HG03064 (cell line): ENCODE results near the gene OR1A1.
"Not testable (repeated sequence)": the region's sequence is repeated elsewhere in the genome, so short reads cannot be mapped to it uniquely, and the experiment has no call there.

ENCODE experiments used
- ATAC-seq: cut with Tn5 transposase; IDR thresholded peaks from one replicate; pipeline ENCODE4 v1.9.1; 2021; ENCODE audit warnings: low read depth; ENCODE audit not compliant: unreplicated experiment

OR1A1 gene, protein sequence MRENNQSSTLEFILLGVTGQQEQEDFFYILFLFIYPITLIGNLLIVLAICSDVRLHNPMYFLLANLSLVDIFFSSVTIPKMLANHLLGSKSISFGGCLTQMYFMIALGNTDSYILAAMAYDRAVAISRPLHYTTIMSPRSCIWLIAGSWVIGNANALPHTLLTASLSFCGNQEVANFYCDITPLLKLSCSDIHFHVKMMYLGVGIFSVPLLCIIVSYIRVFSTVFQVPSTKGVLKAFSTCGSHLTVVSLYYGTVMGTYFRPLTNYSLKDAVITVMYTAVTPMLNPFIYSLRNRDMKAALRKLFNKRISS

DNA sequence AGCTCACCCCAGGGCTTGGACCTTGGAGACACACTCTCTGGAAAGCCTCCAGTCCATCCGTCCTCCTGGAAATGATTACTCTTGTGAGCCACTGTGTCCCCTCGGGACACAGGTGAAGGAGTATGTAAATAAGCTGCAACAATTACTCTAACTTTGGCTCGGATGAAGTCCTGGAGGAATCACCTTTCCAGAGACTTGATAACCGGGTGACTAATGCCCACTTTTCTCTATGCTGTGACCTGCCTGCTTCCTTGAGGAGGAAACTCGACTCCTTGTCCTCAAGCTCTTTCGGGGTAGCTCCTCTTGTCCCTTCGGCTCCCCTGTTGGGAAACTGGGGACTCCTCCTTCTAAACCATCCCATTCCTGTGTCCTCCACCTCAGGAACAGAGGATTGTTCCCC is at the start of gene OR1A1:
OR1A1 (plus strand) TSS at position 301 of the 400 bp plus-strand sequence. CDS start 7,954 bp downstream, outside the sequence.
- ATAC-seq, result no peak

DNA sequence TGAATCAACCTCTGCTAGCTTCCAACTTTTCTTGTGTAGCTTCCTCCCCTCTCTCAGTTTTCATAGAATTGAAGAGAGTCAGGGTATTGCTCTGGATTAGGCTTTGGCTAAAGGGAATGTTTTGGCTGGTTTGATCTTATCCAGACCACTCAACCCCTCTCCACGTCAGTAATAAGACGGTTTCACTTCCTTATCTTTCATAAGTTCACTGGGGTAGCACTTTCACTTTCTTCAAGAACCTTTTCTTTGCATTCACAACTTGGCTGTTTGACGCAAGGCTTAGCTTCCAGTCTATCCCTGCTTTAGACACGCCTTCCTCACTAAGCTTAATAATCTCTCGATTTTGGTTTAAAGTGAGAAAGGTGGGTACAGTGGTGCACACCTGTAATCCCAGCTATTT is 39.9 kb upstream of the OR1A1 start:
- ATAC-seq, result no peak

DNA sequence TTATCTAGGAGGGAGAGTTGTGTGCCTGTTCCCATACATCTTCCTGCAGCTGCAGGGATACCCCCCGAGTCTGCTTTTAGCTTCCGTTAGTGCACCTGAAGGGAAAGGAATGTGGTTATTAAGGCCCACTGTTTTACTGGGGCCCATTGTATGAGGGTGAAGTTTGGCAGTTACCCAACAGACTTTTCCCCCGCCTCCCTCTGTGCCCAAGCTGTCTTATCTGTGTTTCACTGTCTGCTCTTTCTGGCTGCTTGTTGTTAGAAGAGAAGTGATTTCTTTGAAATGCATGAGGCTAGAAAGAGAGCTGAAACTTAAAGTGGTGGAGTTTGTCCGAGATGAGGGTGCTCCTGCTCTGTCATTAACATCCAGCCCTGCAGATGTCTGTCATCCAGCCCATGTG is 17.5 kb upstream of the OR1A1 start:
- ATAC-seq, result no peak

DNA sequence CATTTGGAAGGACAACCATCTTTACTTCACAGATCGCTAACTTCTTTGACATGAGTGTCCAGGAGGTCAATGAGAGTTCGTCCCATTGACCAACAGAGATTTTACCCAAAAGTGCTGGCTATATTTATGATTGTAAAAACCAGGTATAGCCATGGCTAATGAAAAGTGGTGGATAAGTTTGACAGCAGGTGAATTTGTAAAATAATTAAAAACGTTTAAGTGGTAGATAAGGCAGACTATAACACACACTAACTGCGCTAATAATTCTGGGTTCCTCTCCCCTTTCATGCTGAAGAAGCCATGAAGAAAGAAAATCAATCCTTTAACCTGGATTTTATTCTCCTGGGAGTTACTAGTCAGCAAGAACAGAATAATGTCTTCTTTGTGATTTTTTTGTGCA is 10.2 kb upstream of the OR1A1 start, which contains the start of gene OR1A2:
OR1A2 (plus strand) TSS at position 301 of the 400 bp plus-strand sequence; CDS start at position 301, 0 bp downstream.
- ATAC-seq, result no peak

DNA sequence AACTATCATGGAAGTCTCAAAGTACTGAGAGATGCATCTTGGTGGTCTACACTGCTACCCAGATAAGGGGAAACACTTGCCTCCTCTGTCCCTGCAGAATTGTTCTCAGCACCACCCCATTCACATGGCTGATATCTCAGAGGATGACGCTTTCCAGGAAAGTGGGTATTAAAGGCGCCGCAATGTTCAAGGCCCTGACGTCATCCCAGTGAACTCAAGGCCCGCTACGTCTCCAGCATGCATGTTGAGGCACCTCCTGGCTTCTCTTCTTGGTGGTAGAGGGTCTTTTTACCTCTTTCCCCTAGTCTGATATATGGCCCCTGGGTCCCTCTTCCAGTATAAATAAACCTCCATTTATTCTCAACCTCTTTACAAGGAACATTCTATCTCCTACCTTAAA is 1.0 kb downstream of the OR1A1 start:
- ATAC-seq, result no peak

DNA sequence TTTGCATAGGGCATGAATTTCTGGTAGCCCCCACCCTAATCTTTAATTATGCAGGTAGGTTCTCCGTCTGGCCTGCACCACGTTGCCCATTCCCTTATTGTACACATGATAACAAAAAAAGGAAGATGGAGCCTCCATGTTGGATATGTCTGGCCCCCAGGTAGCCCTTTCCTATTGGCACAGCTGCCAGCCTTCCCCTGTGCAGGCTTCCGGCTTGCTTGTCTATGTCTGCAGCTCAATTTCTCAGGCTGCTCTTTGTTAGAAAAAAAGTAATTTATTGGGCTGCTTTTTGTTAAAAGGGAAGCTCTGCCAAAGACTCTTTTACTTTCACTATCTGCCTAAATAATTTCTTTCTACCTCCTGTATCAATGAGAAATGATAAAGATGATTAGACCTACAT is 5.5 kb downstream of the OR1A1 start:
- ATAC-seq, result no peak

DNA sequence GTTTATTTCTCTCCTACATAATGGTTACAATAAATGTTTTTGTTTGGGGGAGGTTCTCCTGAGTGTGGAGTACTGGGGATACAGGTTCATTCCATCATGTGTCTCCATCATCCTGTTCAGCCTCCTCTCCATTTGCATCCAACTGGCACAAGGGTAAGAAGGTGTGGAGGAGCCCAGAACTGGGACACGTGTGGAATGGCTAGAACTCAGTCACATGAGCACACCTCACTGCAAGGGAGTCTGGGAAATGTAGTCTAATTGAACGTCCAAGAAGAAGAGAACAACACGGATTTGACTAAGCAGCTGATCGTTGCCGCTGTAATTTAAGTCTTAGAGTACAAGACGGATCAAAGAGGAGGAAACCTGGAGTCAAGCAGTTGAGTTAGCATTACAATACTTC is 6.1 kb downstream of the OR1A1 start:
- ATAC-seq, result no peak

DNA sequence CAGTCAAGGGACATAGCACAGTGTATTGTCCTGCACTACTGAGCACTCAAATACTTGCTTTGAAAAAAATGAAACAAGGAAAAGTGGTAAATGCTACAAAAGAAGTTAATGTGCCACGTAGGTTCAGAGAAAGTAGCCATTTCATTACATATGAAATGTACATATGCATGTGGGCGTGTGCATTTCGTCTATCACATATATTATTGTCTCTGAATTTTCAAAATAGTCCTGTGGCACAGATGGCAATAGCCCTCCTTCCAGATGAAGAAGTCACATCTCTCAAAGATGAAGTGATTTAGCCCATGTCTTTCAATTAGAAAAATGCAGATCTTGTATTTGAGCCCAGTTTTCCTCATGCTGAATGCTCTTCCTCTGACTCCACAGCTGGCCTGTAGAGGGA is 12.5 kb downstream of the OR1A1 start:
- ATAC-seq, result not testable (repeated sequence)

DNA sequence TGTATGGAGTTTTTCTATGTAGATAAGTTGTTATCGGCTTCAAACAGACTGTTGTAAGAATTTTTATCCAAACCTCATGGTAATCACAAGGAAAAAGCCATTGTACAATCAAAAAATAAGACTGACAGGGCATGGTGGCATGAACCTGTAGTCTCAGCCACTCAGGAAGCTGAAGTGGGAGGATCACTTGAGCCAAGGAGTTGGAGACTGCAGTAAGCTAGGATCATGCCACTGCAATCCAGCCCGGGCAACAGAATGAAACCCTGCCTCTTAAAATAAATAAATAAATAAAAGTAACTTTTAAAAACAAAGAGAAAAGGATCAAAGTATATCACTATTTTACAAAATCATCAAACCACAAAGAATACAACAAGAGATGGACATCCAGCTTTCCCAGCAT is 14.4 kb downstream of the OR1A1 start:
- ATAC-seq, result no peak

DNA sequence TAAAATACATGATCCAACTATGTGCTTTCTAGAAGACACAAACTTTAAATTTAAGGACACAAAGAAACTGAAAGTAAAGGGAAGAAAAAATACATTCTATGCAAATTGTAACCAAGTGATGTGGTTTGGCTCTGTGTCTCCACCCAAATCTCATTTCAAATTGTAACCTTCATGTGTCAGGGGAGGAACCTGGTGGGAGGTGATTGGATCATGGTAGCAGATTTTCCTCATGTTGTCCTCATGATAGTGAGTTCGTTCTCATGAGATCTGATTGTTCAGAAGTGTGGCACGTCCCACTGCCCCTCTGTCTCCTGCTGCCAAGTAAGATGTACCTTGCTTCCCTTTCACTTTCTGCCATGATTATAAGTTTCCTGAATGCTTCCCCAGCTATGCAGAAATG is 15.0 kb downstream of the OR1A1 start:
- no peak for ATAC-seq

DNA sequence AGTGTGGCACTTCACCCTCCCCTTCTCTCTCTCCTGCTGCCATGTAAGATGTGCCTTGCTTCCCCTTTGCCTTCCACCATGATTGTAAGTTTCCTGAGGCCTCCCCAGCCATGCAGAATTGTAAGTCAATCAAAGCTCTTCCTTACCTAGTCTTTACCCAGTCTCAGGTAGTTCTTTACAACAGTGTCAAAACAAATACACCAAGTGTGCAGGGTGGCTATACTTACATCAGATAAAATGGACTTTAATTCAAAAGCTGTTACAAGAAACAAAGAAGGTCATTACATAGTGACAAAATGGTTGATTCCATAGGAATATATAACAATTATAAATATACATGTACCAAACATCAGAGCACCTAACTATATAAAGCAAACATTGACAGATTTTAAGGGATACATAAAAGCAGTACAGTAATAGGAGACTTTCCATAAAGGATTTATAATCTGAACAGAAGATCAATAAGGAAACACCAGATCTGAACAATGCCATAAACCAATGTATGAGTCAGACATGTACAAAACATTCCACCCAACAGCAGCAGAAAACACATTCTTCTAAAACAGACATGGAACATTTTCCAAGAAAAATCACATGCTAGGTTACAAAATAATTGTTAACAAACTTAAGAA is 17.4 kb downstream of the OR1A1 start:
- ATAC-seq, result not testable (repeated sequence)

DNA sequence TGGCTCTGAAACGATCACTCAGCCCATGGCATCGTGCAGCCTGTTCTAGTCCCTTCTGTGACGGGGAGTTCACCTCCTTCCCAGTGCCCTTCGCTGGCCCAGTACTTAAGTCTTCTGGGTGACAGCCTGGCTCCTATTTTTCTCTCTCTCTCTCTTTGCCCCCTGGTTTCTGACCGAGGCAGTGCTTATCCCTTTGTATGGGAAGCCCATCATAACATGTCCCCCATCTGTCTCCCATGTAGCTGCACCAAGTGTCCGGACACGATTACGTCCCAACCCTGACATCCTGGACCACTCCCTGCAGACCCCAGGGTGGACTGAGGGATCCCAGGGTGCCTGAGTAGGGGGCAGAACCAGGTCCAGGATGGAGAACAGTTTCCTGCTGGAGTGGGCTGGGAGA is 24.8 kb downstream of the OR1A1 start:
- ATAC-seq, result not testable (repeated sequence)

DNA sequence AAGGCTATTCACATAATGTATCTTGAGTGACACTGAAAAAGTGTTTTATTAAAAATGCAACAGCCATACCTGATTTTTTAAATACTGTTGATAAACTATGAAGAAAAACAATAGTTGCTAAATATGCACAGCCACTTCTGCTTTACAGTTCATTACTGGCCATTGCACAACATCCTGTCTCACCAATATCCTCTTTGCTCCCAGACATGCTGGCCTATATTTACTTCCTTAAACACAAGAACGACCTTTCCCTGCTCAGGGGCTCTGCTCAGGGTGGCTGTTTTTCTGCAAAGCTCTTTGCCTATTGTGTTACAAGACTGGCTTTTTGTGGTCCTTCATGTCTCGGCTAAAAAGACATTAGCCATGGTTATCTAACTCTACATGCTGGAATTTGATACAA is 31.2 kb downstream of the OR1A1 start:
- ATAC-seq, result not testable (repeated sequence)

DNA sequence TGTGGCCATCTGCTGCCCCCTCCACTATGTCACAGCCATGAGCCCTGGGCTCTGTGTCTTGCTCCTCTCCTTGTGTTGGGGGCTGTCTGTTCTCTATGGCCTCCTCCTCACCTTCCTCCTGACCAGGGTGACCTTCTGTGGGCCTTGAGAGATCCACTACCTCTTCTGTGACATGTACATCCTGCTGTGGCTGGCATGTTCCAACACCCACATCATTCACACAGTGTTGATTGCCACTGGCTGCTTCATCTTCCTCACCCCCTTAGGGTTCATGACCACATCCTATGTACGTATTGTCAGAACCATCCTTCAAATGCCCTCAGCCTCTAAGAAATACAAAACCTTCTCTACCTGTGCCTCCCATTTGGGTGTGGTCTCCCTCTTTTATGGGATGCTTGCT is 33.6 kb downstream of the OR1A1 start:
- ATAC-seq, result not testable (repeated sequence)

DNA sequence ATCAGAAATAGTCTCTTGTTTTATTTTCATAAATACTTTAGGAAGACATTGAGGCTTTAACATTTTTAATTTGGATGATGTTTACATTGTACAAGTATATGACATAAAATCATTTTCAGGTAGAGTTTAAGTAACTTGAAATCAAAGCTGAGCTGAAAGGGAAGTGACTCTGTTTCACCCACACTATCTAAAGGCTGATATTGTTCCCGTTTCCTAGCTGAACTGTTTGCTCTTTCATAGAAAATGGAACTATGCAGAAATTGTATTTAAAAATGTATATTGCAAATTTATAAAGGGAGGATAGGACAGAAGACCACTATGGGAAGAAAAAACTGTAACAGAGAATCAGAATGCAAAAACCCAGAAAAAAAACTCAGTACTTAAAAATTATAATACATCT is 37.4 kb downstream of the OR1A1 start:
- not testable (repeated sequence) for ATAC-seq

DNA sequence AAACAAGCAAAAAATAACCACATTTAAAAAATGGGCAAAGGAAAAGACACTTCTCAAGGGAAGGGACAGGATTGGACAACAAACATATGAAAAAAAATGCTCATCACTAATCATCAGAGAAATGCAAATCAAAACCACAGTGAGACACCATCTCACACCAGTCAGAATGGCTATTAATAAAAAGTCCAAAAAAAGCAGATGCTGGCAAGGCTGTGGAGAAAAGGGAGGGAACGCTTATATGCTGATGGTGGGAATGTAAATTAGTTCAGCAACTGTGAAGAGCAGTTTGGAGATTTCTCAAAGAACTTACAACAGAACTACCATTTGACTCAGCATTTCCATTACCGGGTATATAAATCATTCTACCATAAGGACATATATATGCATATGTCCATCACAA is 41.5 kb downstream of the OR1A1 start:
- ATAC-seq, result not testable (repeated sequence)

DNA sequence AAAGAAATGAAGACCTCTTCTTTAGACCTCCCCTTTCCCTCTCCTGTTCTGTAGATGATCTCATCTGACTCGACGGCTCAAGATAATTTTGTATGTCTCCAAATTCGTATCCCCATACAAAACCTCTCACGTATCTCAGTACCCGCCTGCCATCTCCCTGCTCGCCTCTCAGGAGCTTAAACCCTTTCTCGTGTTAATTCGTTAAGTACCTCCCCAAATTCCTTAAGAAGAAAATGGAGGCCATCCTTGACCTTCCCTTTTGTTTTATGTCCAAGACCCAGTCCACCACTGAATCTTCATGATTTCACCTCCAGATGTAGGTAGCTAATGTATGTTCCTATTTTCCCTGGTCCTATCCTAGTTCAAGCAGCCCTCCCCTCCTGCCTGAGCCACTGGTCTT is 49.1 kb downstream of the OR1A1 start:
- ATAC-seq, result no peak

DNA sequence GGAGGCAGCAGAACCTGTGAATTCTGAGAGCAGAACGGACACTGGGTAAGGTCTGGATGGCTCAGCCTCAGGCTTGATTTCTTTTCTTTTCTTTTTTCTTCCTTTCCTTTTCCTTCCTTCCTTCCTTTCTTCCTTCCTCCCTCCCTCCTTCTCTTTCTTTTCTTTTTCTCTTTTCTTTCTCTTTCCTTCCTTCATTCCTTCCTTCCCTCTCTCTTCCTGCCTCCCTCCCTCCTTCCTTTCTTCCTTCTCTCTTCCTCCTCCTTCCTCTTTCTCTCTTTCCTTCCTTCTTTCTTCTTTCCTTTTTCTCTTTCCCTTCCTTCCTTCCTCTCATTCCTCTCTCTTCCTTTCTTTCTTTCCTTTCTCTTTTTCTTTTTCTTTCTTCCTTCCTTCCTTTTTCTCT is 52.7 kb downstream of the OR1A1 start:
- ATAC-seq, result no peak

DNA sequence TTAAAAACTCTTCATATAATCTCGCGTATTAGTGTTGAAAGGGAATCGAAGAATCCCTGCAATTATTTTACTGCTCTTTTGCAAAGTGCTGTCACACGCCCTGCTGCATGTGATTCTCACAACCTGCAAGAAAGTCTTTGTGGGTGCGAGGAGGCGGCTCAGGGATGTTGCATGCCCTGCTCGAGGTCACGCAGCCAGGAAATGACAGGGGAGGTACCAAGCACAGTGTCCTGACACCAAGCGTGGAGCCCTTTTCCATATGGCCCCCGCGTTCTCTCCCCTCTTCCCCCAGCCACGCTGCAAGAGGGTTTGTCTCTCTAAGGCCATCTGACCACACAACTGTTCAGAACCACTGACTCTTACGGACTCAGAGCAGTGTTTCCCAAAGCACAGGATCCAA is 53.1 kb downstream of the OR1A1 start:
- ATAC-seq, result no peak
